Mucosa of descending colon (tissue), 3 donors: Measurements from ENCODE around the gene ADD1. TPM values are rescaled to one million over a fixed set of nuclear protein-coding genes. Genes with fewer than 3 reads are reported as not detected.
A peak's percentile ranks its signal among the peaks of the same experiment; 100 is the strongest.
"Not testable (repeated sequence)": the region's sequence is repeated elsewhere in the genome, so short reads cannot be mapped to it uniquely, and the experiment has no call there.

Source experiments
- ATAC-seq: fragments of 200-7000 bp; cut with Tn5 transposase; one replicate; pipeline ENCODE4 v1.9.1; 2020; ENCODE audit warnings: mild to moderate bottlenecking, moderate library complexity
- DNase-seq, 3 donors: peaks; one replicate each; pipeline ENCODE4 v3.0.0-alpha.2; 2020
- H3K36me3 ChIP-seq: fragments of 200-600 bp; one replicate; pipeline ENCODE4 v1.8.0; 2021; ENCODE audit warnings: low read depth, mild to moderate bottlenecking
- H3K4me1 ChIP-seq: fragments of 200-600 bp; one replicate; pipeline ENCODE4 v1.8.0; 2021; ENCODE audit warnings: low read depth, mild to moderate bottlenecking
- H3K4me3 ChIP-seq: fragments of 200-600 bp; one replicate; pipeline ENCODE4 v1.8.0; 2021; ENCODE audit warnings: mild to moderate bottlenecking
- H3K9me3 ChIP-seq: fragments of 200-600 bp; one replicate; pipeline ENCODE4 v1.8.0; 2021; ENCODE audit warnings: mild to moderate bottlenecking
- CTCF ChIP-seq: fragments of 200-600 bp; IDR thresholded peaks from one replicate; pipeline ENCODE4 v1.8.0; 2022; ENCODE audit warnings: antibody characterized with exemption, mild to moderate bottlenecking
- intact Hi-C, 2 donors: fragments of 100-400 bp; cut with DNase I in 1 of 2; cut with micrococcal nuclease in 1 of 2; formaldehyde crosslinking; loops; one replicate each; pipeline versions ENCODE4 v1.11.0 to v1.11.1; 2022; cut with DNase I, micrococcal nuclease
- total RNA-seq, 3 donors: library from RNA; stranded (reverse); fragmentation: NEBNext Ultra II Directional in 2 of 3; extraction: Animal tissue kit (Norgen Biotek cat#: 25700) in 2 of 3; gene quantifications; one replicate each; pipeline versions ENCODE4 v1.2.1 to v1.2.4, GENCODE V29; 2021 to 2023
- donor health status: DM: no; HTN: no; CAD: no; lungs with moderate emphysema.
- donor health status: DM: no; HTN: no; CAD: no.
- donor health status: DM: no; HTN: yes; CAD: no.

The ADD1 gene
- total RNA-seq, 3 donors from 2014 or later, result 201 to 373 (median 261) TPM

GRCh38 chr4:2934813-2935761 is 91.4 kb downstream of the ADD1 start:
- Histone ChIP-seq H3K9me3 (no peaks in the 10 kb centered on the region), H3K4me1 (peaks cover 34% of the 10 kb centered on the region), H3K36me3 (no peaks in the 10 kb centered on the region), H3K4me3 (peak overlapping the region; percentile 75)
- DNase-seq (peak; percentile 97 to 99 (median 98)), ATAC-seq (peak; percentile 86)
- TF ChIP-seq CTCF, result no peak
- intact Hi-C loops, result loop anchor here (10.0 kb wide), 2 partner anchors 90 to 170 kb away; partner anchors contain the start of gene ADD1 (in 1 of the 2)

DNA sequence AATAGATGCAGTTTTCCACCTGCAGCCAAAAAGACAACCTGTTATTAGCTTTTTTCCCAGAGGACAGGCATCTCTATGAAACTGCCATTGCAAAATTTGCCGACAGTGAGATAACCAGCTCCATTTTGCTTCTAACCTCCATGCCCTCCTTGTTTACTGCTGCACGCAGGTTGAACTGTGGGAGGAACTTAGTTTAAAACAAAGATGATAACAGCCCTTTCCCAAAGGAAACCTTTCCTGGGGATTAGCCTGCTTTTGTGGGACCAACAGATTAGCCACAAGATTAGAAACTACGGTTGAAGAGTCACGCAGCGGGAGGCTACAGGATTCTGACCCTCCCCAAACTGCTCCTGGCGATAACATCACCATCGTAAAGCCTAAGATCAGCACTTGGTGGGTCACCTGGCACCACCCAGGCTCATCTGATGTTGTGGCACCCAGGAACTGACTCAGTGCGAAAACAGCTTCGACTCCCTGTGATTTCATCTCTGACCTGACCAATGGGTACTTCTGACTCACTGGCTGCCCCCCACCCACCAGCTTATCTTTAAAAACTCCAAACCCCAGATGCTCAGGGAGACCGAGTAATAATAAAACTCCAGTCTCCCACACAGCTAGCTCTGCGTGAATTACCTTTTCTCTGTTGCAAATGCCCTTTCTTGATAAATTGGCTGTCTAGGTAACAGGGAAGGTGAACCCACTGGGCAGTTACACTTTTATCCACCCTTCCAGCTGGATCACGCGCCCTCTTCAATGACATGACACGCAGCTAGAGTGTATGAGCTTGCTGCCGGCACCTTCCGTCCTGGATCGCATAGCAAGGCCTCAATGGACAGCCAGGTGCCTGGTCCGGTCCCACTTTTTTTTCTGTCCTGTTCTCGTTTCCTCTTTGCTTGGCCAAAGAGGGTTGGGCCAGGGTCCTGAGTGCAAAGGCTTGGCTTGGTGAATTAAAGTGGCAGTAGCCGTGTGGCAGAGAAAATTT is 92.4 kb downstream of the ADD1 start:
- intact Hi-C loops, result loop anchor here (10.0 kb wide), 2 partner anchors 91 to 171 kb away; partner anchors contain the start of gene ADD1 (in 1 of the 2)
- H3K36me3 ChIP-seq, result peaks cover 3% of the 10 kb centered on the region
- DNase-seq (peak in 2 of 3 donors; percentile 22 to 32), ATAC-seq (no peak)
- no peak for TF ChIP-seq CTCF
- H3K9me3 ChIP-seq, result no peaks in the 10 kb centered on the region
- H3K4me1 ChIP-seq, result peaks cover 25% of the 10 kb centered on the region
- no peak overlapping the region for H3K4me3 ChIP-seq

GRCh38 chr4:2936773-2937145 is 93.1 kb downstream of the ADD1 start:
- intact Hi-C loops, result loop anchor here (10.0 kb wide), 2 partner anchors 92 to 172 kb away; partner anchors contain the start of gene ADD1 (in 1 of the 2)
- H3K36me3 ChIP-seq, result peaks cover 3% of the 10 kb centered on the region
- DNase-seq (peak in 2 of 3 donors; percentile 25 to 43), ATAC-seq (no peak)
- no peaks in the 10 kb centered on the region for H3K9me3 ChIP-seq
- TF ChIP-seq CTCF, result no peak
- peaks cover 20% of the 10 kb centered on the region for H3K4me1 ChIP-seq
- H3K4me3 ChIP-seq, result no peak overlapping the region

GRCh38 chr4:2937146-2937857 is 93.7 kb downstream of the ADD1 start:
- intact Hi-C loops, result loop anchor here (10.0 kb wide), 2 partner anchors 93 to 173 kb away; partner anchors contain the start of gene ADD1 (in 1 of the 2)
- Histone ChIP-seq H3K9me3 (no peaks in the 10 kb centered on the region), H3K4me1 (peaks cover 20% of the 10 kb centered on the region), H3K4me3 (no peak overlapping the region), H3K36me3 (peaks cover 3% of the 10 kb centered on the region)
- no peak for TF ChIP-seq CTCF
- DNase-seq (peak in 2 of 3 donors; percentile 32 to 51), ATAC-seq (no peak)

- intact Hi-C loops, result loop anchor here (10.0 kb wide), 2 partner anchors 93 to 173 kb away; partner anchors contain the start of gene ADD1 (in 1 of the 2)
- H3K36me3 ChIP-seq, result peaks cover 3% of the 10 kb centered on the region
- TF ChIP-seq CTCF, result no peak
- no peak overlapping the region for H3K4me3 ChIP-seq
- H3K4me1 ChIP-seq, result peaks cover 23% of the 10 kb centered on the region
- no peaks in the 10 kb centered on the region for H3K9me3 ChIP-seq
- ATAC-seq, result no peak
- no peak for DNase-seq
Observed at GRCh38 chr4:2937986-2938385, 94.3 kb downstream of the ADD1 start.

GRCh38 chr4:2938411-2938810 is 94.8 kb downstream of the ADD1 start:
- H3K4me3 ChIP-seq, DNase-seq, H3K9me3 ChIP-seq, ATAC-seq, H3K36me3 ChIP-seq: not testable (repeated sequence)
- peaks cover 24% of the 10 kb centered on the region for H3K4me1 ChIP-seq
- intact Hi-C loops, result loop anchor here (10.0 kb wide), 2 partner anchors 94 to 174 kb away; partner anchors contain the start of gene ADD1 (in 1 of the 2)
